GM12878 (cell line): ENCODE results near the gene ESRRB.

ENCODE experiments used
- CEBPZ ChIP-seq: fragments of 150-350 bp; IDR thresholded peaks from 2 replicates; pipeline ENCODE4 v1.6.1; 2016; ENCODE audit warnings: low read depth, low read length
- NFXL1 ChIP-seq: fragments of 450-650 bp; IDR thresholded peaks from 2 replicates; pipeline ENCODE4 v1.6.1; 2017; ENCODE audit warnings: antibody characterized with exemption, mild to moderate bottlenecking, borderline replicate concordance
- NKRF ChIP-seq: fragments of 450-650 bp; conservative IDR thresholded peaks from 2 replicates; pipeline ENCODE4 v1.6.1; 2017; ENCODE audit warnings: mild to moderate bottlenecking, moderate library complexity
- YY1 ChIP-seq: IDR thresholded peaks from 2 replicates; pipeline ENCODE4 v1.6.1; 2011; ENCODE audit warnings: low read depth, mild to moderate bottlenecking, low read length

- no peak for TF ChIP-seq NKRF
- no peak for TF ChIP-seq YY1
- TF ChIP-seq NFXL1, result no peak
- no peak for TF ChIP-seq CEBPZ
Measured at GRCh38 chr14:76490111-76490510, 114.2 kb downstream of the ESRRB start.
